Heart left ventricle (tissue), 16 donors: ENCODE data around the gene ELOVL3. TPM values are rescaled to one million over a fixed set of nuclear protein-coding genes. Genes with fewer than 3 reads are reported as not detected.

Experiments used
- ATAC-seq, 4 donors: fragments of 200-7000 bp; cut with Tn5 transposase; one replicate each; pipeline ENCODE4 v1.9.1; 2020 to 2022; ENCODE audit warnings: moderate library complexity in 4 of 4, mild to moderate bottlenecking in 3 of 4, moderate number of reproducible peaks in 1 of 4
- DNase-seq, 5 donors: peaks; one replicate each; pipeline ENCODE4 v3.0.0-alpha.2; 2020
- H3K27ac ChIP-seq, 12 donors: fragments of 200-600 bp; sonication (generic) in 4 of 12; one replicate each; pipeline versions ENCODE4 v1.5.0 to v1.8.0; 2016 to 2022; ENCODE audit warnings: mild to moderate bottlenecking in 2 of 12
- H3K27me3 ChIP-seq, 9 donors: fragments of 200-600 bp; sonication (generic) in 2 of 9; one replicate each; pipeline versions ENCODE4 v1.5.1 to v1.8.0; 2016 to 2022; ENCODE audit warnings: mild to moderate bottlenecking in 3 of 9
- H3K36me3 ChIP-seq, 9 donors: fragments of 200-600 bp; sonication (generic) in 2 of 9; one replicate each; pipeline versions ENCODE4 v1.5.0 to v1.8.0; 2018 to 2022; ENCODE audit warnings: mild to moderate bottlenecking in 2 of 9
- H3K4me1 ChIP-seq, 12 donors: fragments of 200-600 bp; sonication (generic) in 4 of 12; one replicate each; pipeline versions ENCODE4 v1.5.0 to v1.8.0; 2016 to 2022; ENCODE audit warnings: mild to moderate bottlenecking in 3 of 12
- H3K4me3 ChIP-seq, 12 donors: fragments of 200-600 bp; sonication (generic) in 4 of 12; one replicate each; pipeline versions ENCODE4 v1.5.0 to v1.8.0; 2017 to 2022; ENCODE audit warnings: mild to moderate bottlenecking in 9 of 12, moderate library complexity in 4 of 12
- H3K9me3 ChIP-seq, 12 donors: fragments of 200-600 bp; sonication (generic) in 4 of 12; one replicate each; pipeline versions ENCODE4 v1.5.0 to v1.8.0; 2016 to 2022; ENCODE audit warnings: mild to moderate bottlenecking in 1 of 12
- POLR2A ChIP-seq, 2 donors: fragments of 450-650 bp; IDR thresholded peaks; one replicate each; pipeline ENCODE4 v1.6.1; 2017; ENCODE audit warnings: antibody characterized with exemption in 2 of 2, mild to moderate bottlenecking in 2 of 2, moderate library complexity in 2 of 2
- WGBS, 4 donors: extraction: QIAGEN DNeasy Blood & Tissue Kit in 2 of 4; methylation state at CpG; one replicate each; pipeline versions ENCODE4 v1.1.5 to v1.1.7; 2013 to 2018; 5-methylcytosine and 5-hydroxymethylcytosine counted together
- intact Hi-C, 10 donors: fragments of 100-400 bp; cut with DNase I; formaldehyde crosslinking; loops; one replicate each; pipeline versions ENCODE4 v1.11.1 to v1.14.2; 2022
- polyA plus RNA-seq, 2 donors: library from polyadenylated mRNA; stranded (reverse); fragments of 200-250 nt; gene quantifications; one replicate each; pipeline ENCODE4 v1.2.3, GENCODE V29; 2013
- total RNA-seq, 9 donors: library from RNA; depleted of rRNA in 2 of 9; stranded (reverse); fragments of >200 nt in 2 of 9; fragmentation: NEBNext Ultra II Directional in 3 of 9; extraction: Animal tissue kit (Norgen Biotek cat#: 25700) in 3 of 9; gene quantifications; one replicate each; pipeline versions ENCODE4 v1.1.0 to v1.2.4, GENCODE V29; 2016 to 2023
- TF ChIP-seq, protein P1 (sequence below), 12 donors: fragments of 200-600 bp; sonication (generic) in 4 of 12; IDR thresholded peaks; one replicate each; pipeline versions ENCODE4 v1.5.0 to v1.8.0; 2018 to 2022; ENCODE audit warnings: antibody characterized with exemption in 12 of 12, mild to moderate bottlenecking in 5 of 12
- donor health status: ischemic (EF 13 %, LVEDD 7.1; RV severe dilation, severe dysfunction).
- donor health status: healthy with polysubstance abuse.
- donor health status: DM: no; HTN: yes; CAD: no.
- donor health status: DM: no; HTN: no; CAD: no.
- donor health status: ischemic (EF 25% LVEDD 6.9; RV normal size, moderate dysfunction).
- donor health status: ischemic (EF 25% LVEDD 5.7; RV mildly dilated, moderate dysfunction).
- donor health status: healthy.
- donor health status: DM: yes; HTN: yes; CAD: no.
- donor health status: ischemic (EF 35%, LVEDD 5.7; RV mildly dilated, moderate dysfunction).
- donor health status: nonischemic (EF 11% LVEDD 7.7; RV severe dilation, severe dysfunction).
- donor health status: DM: yes; HTN: yes; CAD: no.
- donor health status: PGD.
- donor health status: ischemic (EF 29% LVEDD 5.4; RV normal size, mild dysfunction).
- donor health status: nonischemic (EF 23%, LVEDD 6.1; RV moderate dilation, normal function).

ELOVL3 gene
- total and polyA plus RNA-seq, 11 donors = 0.17 to 0.25 (median 0.20) TPM; not detected in 8

DNA sequence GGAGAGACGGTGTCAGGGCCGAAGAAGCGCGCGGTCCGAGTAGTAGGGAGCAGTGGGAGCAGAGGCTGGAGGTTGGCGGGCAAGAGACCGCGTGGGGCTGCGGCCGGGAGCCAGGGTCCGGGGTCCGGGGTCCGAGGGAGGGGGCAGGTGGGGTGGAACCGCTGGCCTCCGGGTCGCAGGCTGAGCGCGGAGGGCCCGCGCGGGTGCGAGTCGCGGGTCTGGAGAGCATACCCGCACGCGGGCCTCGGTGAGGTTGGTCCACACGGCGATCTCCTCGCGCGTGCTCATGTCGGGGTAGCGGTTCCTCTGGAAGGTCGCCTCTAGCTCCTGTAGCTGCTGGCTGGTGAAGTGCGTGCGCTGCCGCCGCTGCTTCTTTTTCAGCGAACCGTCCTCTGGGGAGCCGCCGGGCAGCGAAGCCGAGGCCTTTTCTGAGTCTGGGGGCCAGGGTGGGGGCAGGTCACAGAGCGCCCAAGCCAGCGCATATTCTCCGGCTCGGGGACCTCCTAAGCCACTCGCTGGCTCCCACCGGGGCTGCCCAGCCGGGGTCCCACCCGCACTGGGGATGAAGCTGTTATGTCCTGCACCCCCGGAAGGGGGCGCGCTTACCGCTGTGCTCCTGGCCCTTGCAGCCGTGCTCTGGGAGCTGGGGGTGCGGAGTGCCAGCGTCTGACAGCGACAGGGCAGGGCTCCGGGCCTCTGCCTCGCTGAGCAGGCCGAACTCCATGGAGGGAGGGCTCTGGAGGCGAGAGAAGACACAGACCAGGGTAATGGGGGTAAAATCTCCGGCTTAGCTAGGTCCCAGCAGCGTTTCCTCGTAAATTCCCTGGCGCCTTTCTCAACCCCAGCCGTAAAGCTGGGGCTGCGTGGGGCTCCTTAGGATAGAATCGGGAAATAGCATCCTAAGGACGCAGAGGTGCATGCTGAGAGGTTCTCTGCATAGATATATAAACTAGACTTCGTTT is 5.5 kb downstream of the ELOVL3 start:
- 16 to 23% (median 18%) methylated on average over 62 to 76 of the region's 76 CpGs for WGBS, 4 donors
- ATAC-seq (peak in 3 of 4 donors; percentile 23 to 54 (median 43)), DNase-seq (peak; percentile 24 to 77 (median 48))
- intact Hi-C loops = loop anchor here in 3 of 10 donors (2.0 to 5.0 kb wide), 2 partner anchors 121 to 166 kb away; partner anchors contain the start of gene NFKB2 (in 1 of the 3)
- H3K27me3 ChIP-seq = peaks cover 8 to 40% (median 22%) of the 10 kb centered on the region in 9 donors
- no peak overlapping the region for H3K27ac ChIP-seq
- peak overlapping the region; percentile 21 to 62 (median 48) for H3K4me3 ChIP-seq
- H3K36me3 ChIP-seq = no peaks in the 10 kb centered on the region
- H3K9me3 ChIP-seq = no peaks in the 10 kb centered on the region
- H3K4me1 ChIP-seq = peaks cover 4 to 33% (median 20%) of the 10 kb centered on the region in 12 donors
- TF ChIP-seq POLR2A (IDR thresholded peaks at IDR 0.05) = no peak
- TF ChIP-seq, protein P1, sequence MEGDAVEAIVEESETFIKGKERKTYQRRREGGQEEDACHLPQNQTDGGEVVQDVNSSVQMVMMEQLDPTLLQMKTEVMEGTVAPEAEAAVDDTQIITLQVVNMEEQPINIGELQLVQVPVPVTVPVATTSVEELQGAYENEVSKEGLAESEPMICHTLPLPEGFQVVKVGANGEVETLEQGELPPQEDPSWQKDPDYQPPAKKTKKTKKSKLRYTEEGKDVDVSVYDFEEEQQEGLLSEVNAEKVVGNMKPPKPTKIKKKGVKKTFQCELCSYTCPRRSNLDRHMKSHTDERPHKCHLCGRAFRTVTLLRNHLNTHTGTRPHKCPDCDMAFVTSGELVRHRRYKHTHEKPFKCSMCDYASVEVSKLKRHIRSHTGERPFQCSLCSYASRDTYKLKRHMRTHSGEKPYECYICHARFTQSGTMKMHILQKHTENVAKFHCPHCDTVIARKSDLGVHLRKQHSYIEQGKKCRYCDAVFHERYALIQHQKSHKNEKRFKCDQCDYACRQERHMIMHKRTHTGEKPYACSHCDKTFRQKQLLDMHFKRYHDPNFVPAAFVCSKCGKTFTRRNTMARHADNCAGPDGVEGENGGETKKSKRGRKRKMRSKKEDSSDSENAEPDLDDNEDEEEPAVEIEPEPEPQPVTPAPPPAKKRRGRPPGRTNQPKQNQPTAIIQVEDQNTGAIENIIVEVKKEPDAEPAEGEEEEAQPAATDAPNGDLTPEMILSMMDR (IDR thresholded peaks at IDR 0.05) = peak; percentile 45 to 75 (median 64)

DNA sequence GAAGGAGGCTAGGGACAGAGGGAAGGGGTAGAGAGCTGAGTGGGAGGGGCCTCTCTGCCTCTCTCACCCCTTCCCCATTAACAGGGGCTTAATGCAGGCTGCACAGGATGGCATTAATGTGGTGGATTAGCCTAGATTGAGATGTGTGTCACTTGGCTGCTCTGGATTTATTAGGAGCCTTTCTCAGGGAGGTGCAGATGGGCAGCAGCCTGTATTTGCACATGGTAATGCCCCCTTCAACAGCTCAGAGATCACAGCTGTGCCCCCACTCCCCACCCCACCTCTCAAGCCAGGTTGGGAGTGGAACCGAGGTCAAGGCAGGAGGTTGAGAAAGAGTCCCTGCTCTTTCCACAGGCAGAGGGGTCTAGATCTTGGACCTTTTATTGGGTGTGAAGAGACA is 7.9 kb downstream of the ELOVL3 start:
- H3K4me3 ChIP-seq = no peak overlapping the region
- no peak for ATAC-seq
- intact Hi-C loops = loop anchor here in 1 of 10 donors (5.0 kb wide), 1 partner anchor 163 kb away; the partner anchor contains the start of gene NFKB2
- no peak overlapping the region for H3K27ac ChIP-seq
- DNase-seq = no peak
- TF ChIP-seq POLR2A (IDR thresholded peaks at IDR 0.05) = no peak
- TF ChIP-seq, protein P1 (IDR thresholded peaks at IDR 0.05) = no peak
- H3K4me1 ChIP-seq = peaks cover 4 to 28% (median 19%) of the 10 kb centered on the region in 12 donors
- no peaks in the 10 kb centered on the region for H3K9me3 ChIP-seq
- no peaks in the 10 kb centered on the region for H3K36me3 ChIP-seq
- WGBS, 4 donors = 64 to 90% (median 85%) methylated on average over 1 of the region's 1 CpG
- H3K27me3 ChIP-seq = peaks cover 8 to 40% (median 22%) of the 10 kb centered on the region in 9 donors

DNA sequence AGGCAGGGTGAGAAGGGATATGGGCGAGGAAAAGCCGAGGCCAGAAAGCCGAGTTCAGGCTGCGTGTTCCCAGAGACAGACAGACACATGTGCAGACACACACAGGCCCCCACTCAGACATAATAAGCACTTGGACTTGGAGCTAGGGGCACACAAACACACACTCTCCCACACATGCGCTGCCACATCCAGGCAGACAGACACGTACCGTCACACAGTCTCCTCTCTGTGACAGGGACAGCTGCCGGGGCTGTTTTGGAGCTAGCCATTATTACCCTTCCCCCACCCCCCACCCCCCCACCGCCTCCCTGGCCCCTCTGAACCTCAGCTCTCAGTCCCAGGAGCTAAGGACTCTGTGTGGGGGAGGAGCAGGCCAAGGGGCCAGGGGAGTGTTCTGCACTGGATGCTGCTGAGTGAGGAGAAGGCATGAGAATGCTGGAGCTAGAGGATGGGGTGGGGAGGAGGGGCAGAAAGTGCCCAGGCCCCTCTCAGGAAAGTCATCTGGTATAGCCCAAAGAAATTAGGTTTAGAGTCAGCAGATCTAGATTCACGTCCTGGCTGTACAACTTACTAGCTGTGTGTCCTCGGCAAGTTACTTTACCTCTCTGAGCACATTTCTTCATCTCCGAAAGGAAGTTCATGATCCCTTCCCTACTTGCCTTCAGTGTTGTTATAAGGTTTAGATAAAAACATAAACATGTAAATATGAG is 8.9 kb downstream of the ELOVL3 start:
- ATAC-seq = no peak
- peaks cover 8 to 46% (median 21%) of the 10 kb centered on the region in 9 donors for H3K27me3 ChIP-seq
- H3K9me3 ChIP-seq = no peaks in the 10 kb centered on the region
- H3K4me3 ChIP-seq = no peak overlapping the region
- H3K27ac ChIP-seq = no peak overlapping the region
- TF ChIP-seq, protein P1 (IDR thresholded peaks at IDR 0.05) = no peak
- TF ChIP-seq POLR2A (IDR thresholded peaks at IDR 0.05) = no peak
- no peak for DNase-seq
- 76 to 89% (median 78%) methylated on average over 7 to 12 of the region's 12 CpGs for WGBS, 4 donors
- intact Hi-C loops = loop anchor here in 1 of 10 donors (5.0 kb wide), 1 partner anchor 162 kb away; the partner anchor contains the start of gene NFKB2
- peaks cover 1 to 25% (median 15%) of the 10 kb centered on the region in 12 donors for H3K4me1 ChIP-seq
- no peaks in the 10 kb centered on the region for H3K36me3 ChIP-seq
